Astrocyte of the cerebellum (primary cell): ENCODE data around the gene BICD1.

Experiments
- DNase-seq: peaks from one replicate; pipeline ENCODE4 v3.0.0-alpha.2; 2011; ENCODE audit warnings: low read depth
- H3K4me3 ChIP-seq: 2 replicates; pipeline ENCODE4 v1.5.1; 2011; ENCODE audit warnings: mild to moderate bottlenecking, low read depth, low read length, moderate library complexity
- in situ Hi-C: cut with HindIII; loops from 2 replicates; pipeline ENCODE4 v1.10.0; 2017; ENCODE audit warnings: low sequenced_read_pairs
- TF ChIP-seq, protein P1 (sequence below): IDR thresholded peaks from 2 replicates; pipeline ENCODE4 v1.5.1; 2012; ENCODE audit warnings: low read length, low read depth, moderate library complexity, mild to moderate bottlenecking; ENCODE audit errors: missing control alignments

The BICD1 gene

DNA sequence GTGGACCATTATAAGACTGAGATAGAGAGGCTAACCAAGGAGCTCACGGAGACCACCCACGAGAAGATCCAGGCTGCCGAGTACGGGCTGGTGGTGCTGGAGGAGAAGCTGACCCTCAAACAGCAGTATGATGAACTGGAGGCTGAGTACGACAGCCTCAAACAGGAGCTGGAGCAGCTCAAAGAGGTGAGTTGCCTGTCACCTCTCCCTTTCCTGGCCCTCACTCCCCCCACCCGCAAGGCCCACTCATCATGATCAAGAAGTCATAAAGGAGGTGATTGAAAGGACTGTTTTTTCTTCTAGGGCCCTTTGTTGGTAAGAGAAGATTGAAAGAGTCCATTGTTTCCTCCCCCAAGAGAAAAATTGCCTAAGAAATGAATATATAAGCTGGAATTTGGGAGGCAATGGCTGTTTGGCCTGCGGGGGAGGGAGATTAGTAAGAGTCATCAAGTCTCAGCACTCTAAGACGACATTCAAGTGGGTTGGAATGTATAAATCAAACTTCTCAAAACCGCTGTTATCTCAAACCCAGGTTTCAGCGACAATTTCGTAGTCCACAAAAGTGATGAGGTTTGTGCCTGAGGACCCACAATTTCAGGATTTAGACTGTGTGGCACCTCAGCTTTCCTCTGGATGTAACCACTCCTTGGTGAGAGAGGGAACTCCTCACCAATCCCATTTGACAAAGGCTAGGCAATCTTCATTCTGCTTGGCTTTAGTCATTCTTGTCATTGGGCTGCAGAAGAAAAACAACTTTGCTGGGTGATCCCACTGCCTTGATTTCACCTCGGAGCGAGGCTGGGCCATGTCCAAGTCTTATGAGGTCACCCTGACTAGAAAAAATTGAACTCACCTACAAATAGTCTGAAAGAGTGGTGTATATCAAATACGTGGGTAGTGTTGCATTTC, 966 bp downstream of the BICD1 start:
- no peak for DNase-seq
- TF ChIP-seq, protein P1, sequence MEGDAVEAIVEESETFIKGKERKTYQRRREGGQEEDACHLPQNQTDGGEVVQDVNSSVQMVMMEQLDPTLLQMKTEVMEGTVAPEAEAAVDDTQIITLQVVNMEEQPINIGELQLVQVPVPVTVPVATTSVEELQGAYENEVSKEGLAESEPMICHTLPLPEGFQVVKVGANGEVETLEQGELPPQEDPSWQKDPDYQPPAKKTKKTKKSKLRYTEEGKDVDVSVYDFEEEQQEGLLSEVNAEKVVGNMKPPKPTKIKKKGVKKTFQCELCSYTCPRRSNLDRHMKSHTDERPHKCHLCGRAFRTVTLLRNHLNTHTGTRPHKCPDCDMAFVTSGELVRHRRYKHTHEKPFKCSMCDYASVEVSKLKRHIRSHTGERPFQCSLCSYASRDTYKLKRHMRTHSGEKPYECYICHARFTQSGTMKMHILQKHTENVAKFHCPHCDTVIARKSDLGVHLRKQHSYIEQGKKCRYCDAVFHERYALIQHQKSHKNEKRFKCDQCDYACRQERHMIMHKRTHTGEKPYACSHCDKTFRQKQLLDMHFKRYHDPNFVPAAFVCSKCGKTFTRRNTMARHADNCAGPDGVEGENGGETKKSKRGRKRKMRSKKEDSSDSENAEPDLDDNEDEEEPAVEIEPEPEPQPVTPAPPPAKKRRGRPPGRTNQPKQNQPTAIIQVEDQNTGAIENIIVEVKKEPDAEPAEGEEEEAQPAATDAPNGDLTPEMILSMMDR, result no peak
- peak overlapping the region; percentile 82 for H3K4me3 ChIP-seq
- in situ Hi-C loops, result no loop called here

DNA sequence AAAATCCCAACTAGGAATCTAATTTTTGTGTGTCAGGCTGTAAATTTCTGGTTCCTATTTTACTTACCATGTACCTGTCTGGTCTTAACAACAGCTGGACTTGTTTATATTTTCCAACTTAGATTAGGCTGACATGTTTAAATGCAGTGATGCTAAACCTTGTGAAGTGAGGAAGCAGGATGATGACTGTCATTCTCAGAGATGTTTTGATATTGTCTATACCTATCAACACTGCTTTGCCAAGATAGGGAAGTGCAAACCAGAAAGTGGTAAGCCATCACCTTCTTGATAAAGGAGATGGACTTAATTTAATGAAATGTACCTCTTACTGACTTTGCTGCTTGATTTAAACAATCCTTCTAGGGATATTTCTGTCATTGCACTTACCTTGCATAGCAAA, 2.1 kb downstream of the BICD1 start:
- TF ChIP-seq, protein P1, result no peak
- in situ Hi-C loops, result no loop called here
- no peak for DNase-seq
- H3K4me3 ChIP-seq, result peak overlapping the region; percentile 82

DNA sequence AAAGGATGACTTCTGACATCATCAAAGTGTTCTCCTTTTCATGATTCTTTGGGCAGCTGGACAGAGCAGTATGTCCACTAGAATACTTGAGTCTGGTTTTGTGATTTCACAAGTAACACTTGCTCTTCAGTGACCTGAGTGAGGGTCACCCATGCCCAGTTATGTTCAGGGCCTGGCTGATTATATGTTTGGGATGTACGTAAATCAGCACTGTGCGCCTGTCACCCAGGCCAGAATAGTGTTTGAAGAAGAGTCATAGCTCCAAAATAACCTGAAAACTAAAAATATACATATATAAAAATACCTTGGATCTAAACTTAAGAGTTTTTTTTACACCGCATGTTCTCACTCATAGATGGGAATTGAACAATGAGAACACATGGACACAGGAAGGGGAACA, 3.8 kb downstream of the BICD1 start:
- H3K4me3 ChIP-seq, result no peak overlapping the region
- no peak for DNase-seq
- in situ Hi-C loops, result no loop called here
- TF ChIP-seq, protein P1, result no peak

DNA sequence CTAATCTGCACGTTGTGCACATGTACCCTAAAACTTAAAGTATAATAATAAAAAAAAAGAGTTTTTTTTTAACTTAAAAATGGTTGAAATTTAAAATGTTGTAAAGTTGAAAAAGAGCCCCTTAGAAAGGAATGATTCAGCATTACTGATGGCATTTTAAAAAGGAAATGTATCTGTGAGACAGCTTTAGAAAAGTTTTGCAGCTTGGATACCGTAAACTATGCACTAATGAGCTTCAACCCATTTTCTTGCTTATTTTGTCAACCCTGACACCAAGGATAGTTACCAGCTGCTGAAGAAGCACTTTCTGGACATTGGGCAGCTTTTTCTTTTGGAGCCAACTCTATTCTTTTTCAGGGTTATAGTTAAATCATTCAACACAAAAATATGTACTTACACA, 4.3 kb downstream of the BICD1 start:
- no peak for DNase-seq
- in situ Hi-C loops, result no loop called here
- H3K4me3 ChIP-seq, result no peak overlapping the region
- TF ChIP-seq, protein P1, result no peak

DNA sequence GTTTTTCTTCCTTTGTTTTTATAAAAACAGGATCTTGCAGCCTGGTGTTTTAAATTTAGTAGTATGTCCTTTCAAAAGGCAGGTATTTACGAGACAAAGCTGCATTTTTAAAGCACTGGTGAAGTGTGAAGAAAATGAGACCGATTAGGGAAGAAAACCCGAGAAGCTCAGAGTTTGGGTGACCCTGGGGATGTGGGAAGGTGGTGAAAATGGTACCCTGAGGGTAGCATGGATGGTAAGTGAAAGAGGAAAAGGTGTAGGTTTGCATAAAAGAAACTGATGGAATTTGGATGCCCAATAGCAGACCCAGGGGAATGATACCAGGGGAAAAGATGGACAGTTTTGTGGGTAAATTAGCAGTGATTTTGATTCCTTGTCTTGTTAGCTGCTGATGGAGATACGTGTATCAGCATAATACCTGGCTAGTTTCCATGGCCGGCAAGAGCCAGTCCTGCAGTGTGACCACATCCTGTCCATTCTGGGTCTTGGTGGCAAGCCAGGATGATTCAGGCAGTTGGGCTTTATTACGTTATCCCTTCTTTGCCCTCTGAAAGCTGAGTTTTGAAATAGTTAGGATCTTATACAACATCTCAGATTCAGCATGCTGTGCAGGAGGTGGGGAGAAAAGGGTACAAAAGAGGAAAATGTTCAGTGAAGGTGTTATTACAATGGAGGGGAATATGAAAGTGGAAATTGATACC, 8.9 kb downstream of the BICD1 start:
- TF ChIP-seq, protein P1, result no peak
- no peak overlapping the region for H3K4me3 ChIP-seq
- in situ Hi-C loops, result no loop called here
- DNase-seq, result peak; percentile 100

DNA sequence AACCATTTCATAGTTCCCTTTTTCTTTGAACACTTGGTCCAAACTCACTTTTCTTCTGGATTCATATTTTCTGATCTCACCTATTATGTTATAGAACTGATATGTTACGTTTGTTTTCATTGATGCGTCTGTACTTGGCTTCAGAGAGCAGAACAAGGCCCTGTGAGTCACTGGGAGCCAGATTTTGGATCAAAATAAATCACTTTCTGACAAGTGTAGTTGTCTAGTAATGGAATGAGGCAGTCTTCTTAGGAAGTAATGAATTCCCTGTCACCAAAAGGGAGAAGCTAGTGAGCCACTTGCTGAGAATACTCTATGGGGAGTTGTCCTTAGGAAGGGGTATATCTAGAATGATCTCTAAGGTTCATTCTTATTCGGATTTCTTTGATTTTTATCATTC, 10.2 kb downstream of the BICD1 start:
- TF ChIP-seq, protein P1, result no peak
- in situ Hi-C loops, result no loop called here

More for the DNA sequence above, 10.2 kb downstream of the BICD1 start:
- no peak overlapping the region for H3K4me3 ChIP-seq
- no peak for DNase-seq
